PC-3 (cell line): Measurements from ENCODE around the gene ZNF281.

ENCODE experiments used
- EZH2 ChIP-seq: fragments of 300-600 bp; sonication (generic); IDR thresholded peaks from one replicate; pipeline ENCODE4 v1.6.1; 2017; ENCODE audit warnings: antibody characterized with exemption, mild to moderate bottlenecking, low read length; ENCODE audit not compliant: unreplicated experiment
- EZH2phosphoT487 ChIP-seq: fragments of 300-600 bp; sonication (generic); IDR thresholded peaks from 2 replicates; pipeline ENCODE4 v1.6.1; 2018; ENCODE audit warnings: mild to moderate bottlenecking, antibody characterized with exemption, low read length, borderline replicate concordance
- TF ChIP-seq, protein P1 (sequence below): fragments of 300-600 bp; sonication (generic); conservative IDR thresholded peaks from 2 replicates; pipeline ENCODE4 v1.5.1; 2017; ENCODE audit warnings: antibody characterized with exemption, low read depth, mild to moderate bottlenecking, low read length

DNA sequence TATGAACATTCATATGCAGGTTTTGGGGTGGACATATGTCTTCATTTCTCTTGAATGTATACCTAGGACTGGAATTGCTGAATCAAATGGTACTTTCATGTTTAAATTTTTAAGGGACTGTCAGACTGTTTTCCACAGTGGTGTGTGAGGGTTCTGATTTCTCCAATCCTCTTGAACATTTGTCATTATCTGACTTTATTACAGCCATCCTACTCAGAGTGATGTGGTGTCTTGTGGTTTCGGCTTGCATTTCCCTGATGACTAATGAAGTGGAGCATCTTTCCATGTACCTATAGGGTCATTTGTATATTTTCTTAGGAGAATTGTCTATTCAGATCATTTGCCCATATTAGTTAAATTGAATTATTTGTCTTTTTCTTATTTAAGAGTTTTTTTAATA lies 35.4 kb upstream of the ZNF281 start:
- TF ChIP-seq, protein P1, sequence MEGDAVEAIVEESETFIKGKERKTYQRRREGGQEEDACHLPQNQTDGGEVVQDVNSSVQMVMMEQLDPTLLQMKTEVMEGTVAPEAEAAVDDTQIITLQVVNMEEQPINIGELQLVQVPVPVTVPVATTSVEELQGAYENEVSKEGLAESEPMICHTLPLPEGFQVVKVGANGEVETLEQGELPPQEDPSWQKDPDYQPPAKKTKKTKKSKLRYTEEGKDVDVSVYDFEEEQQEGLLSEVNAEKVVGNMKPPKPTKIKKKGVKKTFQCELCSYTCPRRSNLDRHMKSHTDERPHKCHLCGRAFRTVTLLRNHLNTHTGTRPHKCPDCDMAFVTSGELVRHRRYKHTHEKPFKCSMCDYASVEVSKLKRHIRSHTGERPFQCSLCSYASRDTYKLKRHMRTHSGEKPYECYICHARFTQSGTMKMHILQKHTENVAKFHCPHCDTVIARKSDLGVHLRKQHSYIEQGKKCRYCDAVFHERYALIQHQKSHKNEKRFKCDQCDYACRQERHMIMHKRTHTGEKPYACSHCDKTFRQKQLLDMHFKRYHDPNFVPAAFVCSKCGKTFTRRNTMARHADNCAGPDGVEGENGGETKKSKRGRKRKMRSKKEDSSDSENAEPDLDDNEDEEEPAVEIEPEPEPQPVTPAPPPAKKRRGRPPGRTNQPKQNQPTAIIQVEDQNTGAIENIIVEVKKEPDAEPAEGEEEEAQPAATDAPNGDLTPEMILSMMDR: no peak
- TF ChIP-seq EZH2phosphoT487 (no peak), EZH2 (no peak)
